H1 (cell line): ENCODE results near the gene MT1B. TPM values are rescaled to one million over a fixed set of nuclear protein-coding genes. Genes with fewer than 3 reads are reported as not detected.

Experiments
- CTCF ChIA-PET: fragments of 300-600 bp; sonication (Branson Sonifier 250); formaldehyde crosslinking; loops from one replicate; lab custom pipeline; 2021; ENCODE audit not compliant: partially characterized antibody; lab: Charles Lee
- POLR2A ChIA-PET: fragments of 300-600 bp; sonication (Branson Sonifier 250); formaldehyde crosslinking; loops from one replicate; lab custom pipeline; 2021; ENCODE audit warnings: inconsistent platforms; ENCODE audit not compliant: partially characterized antibody; lab: Charles Lee
- DNase-seq, 2 experiments: peaks; one replicate each; pipeline versions ENCODE4 v3.0.0 to v3.0.0-alpha.2; 2010 to 2022; ENCODE audit warnings: low spot score in 2 of 2, low read depth in 1 of 2, mixed read lengths in 1 of 2
- FAIRE-seq: peaks from 2 replicates; lab custom pipeline; 2011; peaks lifted over from hg19 to GRCh38; lab: Jason Lieb, UNC
- H2AFZ ChIP-seq: 2 replicates; pipeline ENCODE4 v1.8.1; 2012; ENCODE audit warnings: low read length, inconsistent platforms
- H2AK5ac ChIP-seq: 2 replicates; pipeline ENCODE4 v1.6.1; 2013; ENCODE audit warnings: low read depth, low read length
- H2BK120ac ChIP-seq: replicated peaks from 2 replicates; pipeline ENCODE3; 2013; ENCODE audit warnings: low read depth, low read length, inconsistent platforms
- H2BK12ac ChIP-seq: 2 replicates; pipeline ENCODE4 v1.6.1; 2013; ENCODE audit warnings: low read depth, low read length
- H2BK15ac ChIP-seq: 2 replicates; pipeline ENCODE4 v1.6.1; 2013; ENCODE audit warnings: low read length
- H2BK20ac ChIP-seq: 2 replicates; pipeline ENCODE4 v1.6.1; 2013; ENCODE audit warnings: low read length
- H2BK5ac ChIP-seq: 2 replicates; pipeline ENCODE4 v1.6.1; 2013; ENCODE audit warnings: low read depth, low read length
- H3K14ac ChIP-seq: 2 replicates; pipeline ENCODE4 v1.6.1; 2013; ENCODE audit warnings: inconsistent platforms; ENCODE audit not compliant: insufficient read length
- H3K18ac ChIP-seq: 2 replicates; pipeline ENCODE4 v1.6.1; 2013; ENCODE audit warnings: low read length; ENCODE audit errors: extremely low read depth
- H3K23ac ChIP-seq: 2 replicates; pipeline ENCODE4 v1.6.1; 2013; ENCODE audit warnings: inconsistent platforms; ENCODE audit not compliant: insufficient read length
- H3K23me2 ChIP-seq: 2 replicates; pipeline ENCODE4 v1.6.1; 2013; ENCODE audit warnings: low read depth, low read length
- H3K27ac ChIP-seq: 2 replicates; pipeline ENCODE4 v1.6.1; 2011; ENCODE audit warnings: low read depth, low read length, inconsistent platforms
- H3K27me3 ChIP-seq, 4 experiments: replicated peaks in 1 of 4; 1 replicate in 1 of 4; 2 replicates in 3 of 4; pipeline versions ENCODE4 v1.6.1 to v1.8.1; 2011 to 2013; ENCODE audit warnings: low read length in 3 of 4, mild to moderate bottlenecking in 3 of 4, inconsistent platforms in 2 of 4, mixed read lengths in 2 of 4, moderate library complexity in 1 of 4; ENCODE audit not compliant: control insufficient read depth in 3 of 4, insufficient read depth in 3 of 4; ENCODE audit errors: extremely low read depth in 1 of 4
- H3K36me3 ChIP-seq, 4 experiments: 2 replicates each; pipeline versions ENCODE4 v1.6.1 to v1.8.1; 2011 to 2013; ENCODE audit warnings: mild to moderate bottlenecking in 4 of 4, low read length in 3 of 4, moderate library complexity in 2 of 4, control low read depth in 1 of 4, inconsistent platforms in 1 of 4; ENCODE audit not compliant: insufficient read depth in 4 of 4, control insufficient read depth in 2 of 4
- H3K4ac ChIP-seq: replicated peaks from 2 replicates; pipeline ENCODE3; 2013; ENCODE audit warnings: low read length, low read depth, mixed read lengths, inconsistent platforms; ENCODE audit not compliant: insufficient read length
- H3K4me1 ChIP-seq, 4 experiments: replicated peaks in 1 of 4; 1 replicate in 1 of 4; 2 replicates in 3 of 4; pipeline versions ENCODE4 v1.6.1 to v1.8.1; 2011 to 2013; ENCODE audit warnings: low read length in 3 of 4, inconsistent platforms in 2 of 4, mixed read lengths in 1 of 4; ENCODE audit not compliant: insufficient read depth in 4 of 4, control insufficient read depth in 3 of 4
- H3K4me2 ChIP-seq, 2 experiments: 2 replicates each; pipeline versions ENCODE4 v1.6.1 to v1.8.1; 2011 to 2013; ENCODE audit warnings: low read depth in 2 of 2, low read length in 2 of 2, control low read depth in 1 of 2, inconsistent platforms in 1 of 2, mild to moderate bottlenecking in 1 of 2; ENCODE audit not compliant: insufficient read depth in 1 of 2
- H3K4me3 ChIP-seq, 4 experiments: fragments of 200-600, 300-600 bp in 1 of 4; sonication (generic), shearing (Covaris generic), sonication (Bioruptor Twin) in 1 of 4; 2 replicates each; pipeline versions ENCODE4 v1.5.1 to v1.8.1; 2011 to 2016; ENCODE audit warnings: low read length in 4 of 4, low read depth in 3 of 4, control low read depth in 2 of 4, inconsistent platforms in 2 of 4, mild to moderate bottlenecking in 2 of 4, mixed read lengths in 1 of 4, moderate library complexity in 1 of 4; ENCODE audit not compliant: insufficient read depth in 2 of 4; ENCODE audit errors: extremely low read depth in 1 of 4
- H3K56ac ChIP-seq: replicated peaks from 2 replicates; pipeline ENCODE3; 2013; ENCODE audit warnings: low read depth, mild to moderate bottlenecking, mixed read lengths, low read length, inconsistent platforms; ENCODE audit not compliant: insufficient read length
- H3K79me1 ChIP-seq: 2 replicates; pipeline ENCODE4 v1.6.1; 2013; ENCODE audit warnings: low read depth, low read length, control low read depth
- H3K79me2 ChIP-seq, 2 experiments: 2 replicates each; pipeline versions ENCODE4 v1.6.1 to v1.8.1; 2012 to 2013; ENCODE audit warnings: low read length in 2 of 2, mild to moderate bottlenecking in 2 of 2, inconsistent platforms in 1 of 2; ENCODE audit not compliant: insufficient read depth in 2 of 2, control insufficient read depth in 1 of 2
- H3K9ac ChIP-seq, 4 experiments: replicated peaks in 1 of 4; 1 replicate in 1 of 4; 2 replicates in 3 of 4; pipeline versions ENCODE4 v1.6.1 to v1.8.1; 2011 to 2013; ENCODE audit warnings: low read depth in 3 of 4, low read length in 3 of 4, control low read depth in 2 of 4, mild to moderate bottlenecking in 2 of 4, moderate library complexity in 2 of 4, inconsistent platforms in 1 of 4; ENCODE audit errors: extremely low read depth in 1 of 4
- H3K9me3 ChIP-seq, 2 experiments: 2 replicates each; pipeline versions ENCODE4 v1.6.1 to v1.8.1; 2012 to 2013; ENCODE audit warnings: mild to moderate bottlenecking in 2 of 2, moderate library complexity in 2 of 2, control low read depth in 1 of 2, inconsistent platforms in 1 of 2, low read depth in 1 of 2, low read length in 1 of 2, mixed read lengths in 1 of 2; ENCODE audit not compliant: insufficient read depth in 2 of 2
- H4K20me1 ChIP-seq, 2 experiments: replicated peaks in 1 of 2; 2 replicates each; pipeline versions ENCODE3 to v1.8.1; 2011 to 2013; ENCODE audit warnings: inconsistent platforms in 2 of 2, low read length in 2 of 2, mild to moderate bottlenecking in 1 of 2; ENCODE audit not compliant: insufficient read depth in 2 of 2, control insufficient read depth in 1 of 2
- H4K5ac ChIP-seq: 2 replicates; pipeline ENCODE4 v1.6.1; 2013; ENCODE audit warnings: low read length, low read depth, mixed read lengths, inconsistent platforms; ENCODE audit not compliant: insufficient read length
- H4K8ac ChIP-seq: 2 replicates; pipeline ENCODE4 v1.8.0; 2013; ENCODE audit warnings: mild to moderate bottlenecking, moderate library complexity, low read length, inconsistent platforms; ENCODE audit not compliant: insufficient read depth; ENCODE audit errors: extremely low read depth
- H4K91ac ChIP-seq: replicated peaks from 2 replicates; pipeline ENCODE3; 2013; ENCODE audit warnings: low read length, mixed read lengths, inconsistent platforms; ENCODE audit not compliant: insufficient read length
- USF2 ChIP-seq: IDR thresholded peaks from 2 replicates; pipeline ENCODE4 v1.6.1; 2011; ENCODE audit warnings: low read length, improper control_type of control experiment
- WGBS, 2 experiments: shearing (Covaris generic) in 1 of 2; methylation state at CpG; one replicate each; pipeline versions ENCODE4 v1.1.6 to v1.1.7; 2013 to 2015; ENCODE audit warnings: low lambda C conversion rate in 2 of 2, mixed read lengths in 2 of 2, inconsistent platforms in 1 of 2, low coverage in 1 of 2, missing lambda C conversion rate in 1 of 2; ENCODE audit not compliant: insufficient replicate concordance in 2 of 2, insufficient coverage in 1 of 2, insufficient read length in 1 of 2; ENCODE audit errors: extremely low coverage in 1 of 2, missing lambda C conversion rate in 1 of 2; 5-methylcytosine and 5-hydroxymethylcytosine counted together
- polyA plus RNA-seq, 7 experiments: library from polyadenylated mRNA; depleted of rRNA in 3 of 7; stranded (reverse) in 5 of 7; unstranded in 2 of 7; fragments of >200 nt in 5 of 7; fragments of 200-250 nt in 2 of 7; gene quantifications; 1 replicate in 5 of 7; 2 replicates in 1 of 7; 4 replicates in 1 of 7; pipeline versions ENCODE4 v1.2.1 to v1.2.3, GENCODE V29; 2011 to 2013; ENCODE audit warnings: missing spikeins in 2 of 7, mixed read lengths in 2 of 7
- total RNA-seq: library from RNA; stranded (reverse); fragmentation: NEBNext Ultra II Directional; extraction: Animal tissue kit (Norgen Biotek cat#: 25700); gene quantifications from 2 replicates; pipeline ENCODE4 v1.2.1, GENCODE V29; 2021

The MT1B gene
- total and polyA plus RNA-seq, 2 of the 8 experiments (the other 6 are each of a cell fraction or from before 2014, with no cell fraction given) = not detected

DNA sequence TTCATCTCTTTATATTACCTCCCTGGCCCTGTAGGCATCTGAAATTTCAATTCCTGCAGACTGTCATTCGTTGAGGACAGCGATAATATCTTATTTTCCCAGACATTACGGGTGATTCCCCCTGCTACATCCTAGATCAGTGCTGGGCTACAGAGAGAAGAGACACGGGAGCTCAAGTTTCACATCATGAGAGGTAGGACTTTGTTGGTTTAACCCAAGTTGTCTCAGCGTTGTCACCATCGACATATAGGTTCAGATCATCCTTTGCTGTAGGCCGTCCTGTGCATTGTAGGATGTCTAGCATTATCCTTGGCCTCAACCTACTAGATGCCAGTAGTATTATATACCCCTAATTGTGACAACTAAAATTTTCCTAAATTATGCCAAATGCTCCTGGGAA lies 49.8 kb downstream of the MT1B start:
- FAIRE-seq (peak; percentile 7), DNase-seq (no peak)
- Histone ChIP-seq H3K27me3 (no peaks in the 10 kb centered on the region; a peak in 2 of 7 replicates), H3K36me3 (no peaks in the 10 kb centered on the region), H3K4me2 (no peak overlapping the region), H4K8ac (no peak overlapping the region), H3K9ac (no peak overlapping the region), H3K18ac (no peak overlapping the region), H2BK15ac (no peak overlapping the region), H2AK5ac (no peak overlapping the region; the same call in 1 of the 2 replicates), H4K5ac (no peak overlapping the region), H3K23ac (no peak overlapping the region), H3K4ac (no peak overlapping the region), H3K4me1 (peaks cover 0 to 2% (median 0%) of the 10 kb centered on the region in 4 experiments; a peak in 1 of 7 replicates), H2BK12ac (peak overlapping the region; percentile 11; the same call in 1 of the 2 replicates), H3K79me1 (no peaks in the 10 kb centered on the region), H3K23me2 (no peaks in the 10 kb centered on the region), H3K4me3 (no peak overlapping the region), H2BK5ac (peak overlapping the region; percentile 15; the same call in 1 of the 2 replicates), H2AFZ (no peak overlapping the region), H3K27ac (no peak overlapping the region), H3K79me2 (no peaks in the 10 kb centered on the region), H2BK20ac (no peak overlapping the region), H3K9me3 (peaks cover 0 to 4% of the 10 kb centered on the region in 2 experiments; a peak in 1 of 4 replicates), H3K56ac (no peak overlapping the region), H4K20me1 (no peaks in the 10 kb centered on the region), H2BK120ac (no peak overlapping the region), H4K91ac (no peak overlapping the region), H3K14ac (no peak overlapping the region)
- CTCF ChIA-PET = interaction anchor here (0.6 to 4.8 kb wide), 48 partner anchors 9 to 220 kb away, joined by 3 to 85 read pairs (median 5); partner anchors contain the start of genes MT1B, MT1G, MT1H and MT1M
- TF ChIP-seq USF2 = no peak
- WGBS, 2 experiments = 79% methylated on average over 7 of the region's 7 CpGs; no CpG with 5 or more reads in 1 of the 2 experiments
- POLR2A ChIA-PET = interaction anchor here (0.8 to 3.3 kb wide), 9 partner anchors 18 to 93 kb away, joined by 3 to 25 read pairs (median 6); partner anchors contain the start of genes MT1E, MT1H, MT1X and MT2A

Other genes with a start within 250 kb of the MT1B start
- gene AMFR, start 226.3 kb upstream of the MT1B start, total RNA-seq = 20.4 and 21.7 TPM in 2 replicates
- 18.6 and 30.0 TPM in 2 replicates for gene AMFR, start 226.3 kb upstream of the MT1B start, polyA plus RNA-seq (2011; rRNA removed)
- 263 and 277 TPM in 2 replicates for gene NUDT21, start 200.6 kb upstream of the MT1B start, total RNA-seq
- gene NUDT21, start 200.6 kb upstream of the MT1B start, polyA plus RNA-seq (2011; rRNA removed) = 78.1 and 95.2 TPM in 2 replicates
- 61.4 and 62.4 TPM in 2 replicates for gene OGFOD1, start 200.3 kb upstream of the MT1B start, total RNA-seq
- 21.1 and 24.6 TPM in 2 replicates for gene OGFOD1, start 200.3 kb upstream of the MT1B start, polyA plus RNA-seq (2011; rRNA removed)
- gene BBS2, start 131.9 kb upstream of the MT1B start, total RNA-seq = 11.6 and 12.3 TPM in 2 replicates
- 12.0 and 15.1 TPM in 2 replicates for gene BBS2, start 131.9 kb upstream of the MT1B start, polyA plus RNA-seq (2011; rRNA removed)
- not detected in 2 replicates for gene MT4, start 86.8 kb upstream of the MT1B start, total RNA-seq
- not detected in 2 replicates for gene MT4, start 86.8 kb upstream of the MT1B start, polyA plus RNA-seq (2011; rRNA removed)
- not detected in 2 replicates for gene MT3, start 62.4 kb upstream of the MT1B start, total RNA-seq
- 0.17 TPM in 1 of 2 replicates, not detected in the other for gene MT3, start 62.4 kb upstream of the MT1B start, polyA plus RNA-seq (2011; rRNA removed)
- 9.2 and 9.5 TPM in 2 replicates for gene MT2A, start 43.3 kb upstream of the MT1B start, total RNA-seq
- 23.2 and 30.1 TPM in 2 replicates for gene MT2A, start 43.3 kb upstream of the MT1B start, polyA plus RNA-seq (2011; rRNA removed)
- gene MT1E, start 26.1 kb upstream of the MT1B start, total RNA-seq = 3.5 and 7.9 TPM in 2 replicates
- gene MT1E, start 26.1 kb upstream of the MT1B start, polyA plus RNA-seq (2011; rRNA removed) = 109 and 117 TPM in 2 replicates
- gene MT1M, start 19.2 kb upstream of the MT1B start, total RNA-seq = not detected in 2 replicates
- gene MT1M, start 19.2 kb upstream of the MT1B start, polyA plus RNA-seq (2011; rRNA removed) = 1.7 and 2.1 TPM in 2 replicates
- not detected in 2 replicates for gene MT1A, start 13.2 kb upstream of the MT1B start, total RNA-seq
- not detected in 2 replicates for gene MT1A, start 13.2 kb upstream of the MT1B start, polyA plus RNA-seq (2011; rRNA removed)
- gene MT1F, start 6.1 kb downstream of the MT1B start, total RNA-seq = 5.2 and 5.9 TPM in 2 replicates
- 20.8 and 28.2 TPM in 2 replicates for gene MT1F, start 6.1 kb downstream of the MT1B start, polyA plus RNA-seq (2011; rRNA removed)
- 17.7 and 19.7 TPM in 2 replicates for gene MT1G, start 16.2 kb downstream of the MT1B start, total RNA-seq
- gene MT1G, start 16.2 kb downstream of the MT1B start, polyA plus RNA-seq (2011; rRNA removed) = 515 and 909 TPM in 2 replicates
- gene MT1H, start 17.9 kb downstream of the MT1B start, total RNA-seq = 11.9 and 12.6 TPM in 2 replicates
- 95.7 and 127 TPM in 2 replicates for gene MT1H, start 17.9 kb downstream of the MT1B start, polyA plus RNA-seq (2011; rRNA removed)
- 52.4 and 64.5 TPM in 2 replicates for gene MT1X, start 30.6 kb downstream of the MT1B start, total RNA-seq
- gene MT1X, start 30.6 kb downstream of the MT1B start, polyA plus RNA-seq (2011; rRNA removed) = 1,060 and 1,247 TPM in 2 replicates
- 180 and 201 TPM in 2 replicates for gene NUP93, start 78.2 kb downstream of the MT1B start, total RNA-seq
- gene NUP93, start 78.2 kb downstream of the MT1B start, polyA plus RNA-seq (2011; rRNA removed) = 147 and 162 TPM in 2 replicates
- gene SLC12A3, start 213.3 kb downstream of the MT1B start, total RNA-seq = not detected in 2 replicates
- 0.03 TPM in 1 of 2 replicates, not detected in the other for gene SLC12A3, start 213.3 kb downstream of the MT1B start, polyA plus RNA-seq (2011; rRNA removed)